ENCODE measurements around the gene TEC. TPM values are rescaled to one million over a fixed set of nuclear protein-coding genes. Genes with fewer than 3 reads are reported as not detected.

TEC gene
- total RNA-seq, 1 experiment from 2014 or later = 4.5 TPM

DNA sequence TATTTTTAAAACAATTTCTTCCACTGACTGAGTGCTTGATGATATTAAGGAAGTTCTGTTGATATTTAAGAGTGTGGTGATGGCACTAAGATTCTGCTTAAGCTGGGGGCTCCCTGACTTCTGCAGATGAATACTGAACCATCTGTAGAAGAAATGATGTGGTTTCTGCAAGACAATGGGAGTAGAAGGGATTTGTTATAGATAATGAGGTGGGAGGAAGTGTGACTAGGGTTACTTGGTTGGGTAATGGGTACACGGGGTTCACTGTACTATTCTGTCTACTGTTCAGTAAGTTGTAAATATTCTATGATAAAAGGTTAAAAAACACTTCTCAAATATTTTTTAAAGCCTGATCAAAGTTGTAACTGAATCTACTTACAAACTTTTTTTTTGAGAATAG lies 74.7 kb downstream of the TEC start:
- no peak overlapping the region for H3K4me2 ChIP-seq (ENCODE audit: low read length)
- no peak overlapping the region for H3K9ac ChIP-seq (ENCODE audit: low read length)
- ChIA-PET RAD21 (ENCODE audit: low non-redundant PET in 1 of 2, low total read pairs in 2 of 2, uncharacterized antibody in 2 of 2, unreplicated experiment in 2 of 2) (no interaction called here), CTCF (no interaction called here), POLR2A (no interaction called here)
- H3K9me3 ChIP-seq (ENCODE audit: control insufficient read depth in 1 of 2, insufficient read depth in 1 of 2, low read depth in 1 of 2, low read length in 2 of 2) = no peaks in the 10 kb centered on the region
- no peaks in the 10 kb centered on the region for H3K27me3 ChIP-seq (ENCODE audit: insufficient read depth, low read length)
- H3K9me2 ChIP-seq (ENCODE audit: insufficient read depth) = no peaks in the 10 kb centered on the region
- no peak overlapping the region for H3K4me3 ChIP-seq (replicated peaks in 1 of 2; ENCODE audit: low read depth in 1 of 2, low read length in 2 of 2)
- H2AFZ ChIP-seq (ENCODE audit: low read depth, low read length, poor library complexity, severe bottlenecking) = no peak overlapping the region
- ATAC-seq = no peak
- TF ChIP-seq CBX3 (IDR thresholded peaks at IDR 0.05; ENCODE audit: low read depth) = no peak
- H3K4me1 ChIP-seq (ENCODE audit: control insufficient read depth in 1 of 2, insufficient read depth in 2 of 2, low read length in 2 of 2) = no peaks in the 10 kb centered on the region; a peak in 1 of 4 replicates
- no peaks in the 10 kb centered on the region for H3K36me3 ChIP-seq (ENCODE audit: control insufficient read depth in 1 of 2, insufficient read depth in 2 of 2, low read length in 2 of 2)
- H3K27ac ChIP-seq (ENCODE audit: low read depth, low read length) = no peak overlapping the region
- DNase-seq (ENCODE audit: low read depth, low spot score) = no peak
- intact Hi-C loops (cut with micrococcal nuclease) = no loop called here
- H4K20me1 ChIP-seq (ENCODE audit: insufficient read depth) = no peaks in the 10 kb centered on the region
- no TSS peak for BruUV-seq (replicated peaks)
- no peaks in the 10 kb centered on the region for H3K79me2 ChIP-seq (ENCODE audit: insufficient read depth, low read length)

DNA sequence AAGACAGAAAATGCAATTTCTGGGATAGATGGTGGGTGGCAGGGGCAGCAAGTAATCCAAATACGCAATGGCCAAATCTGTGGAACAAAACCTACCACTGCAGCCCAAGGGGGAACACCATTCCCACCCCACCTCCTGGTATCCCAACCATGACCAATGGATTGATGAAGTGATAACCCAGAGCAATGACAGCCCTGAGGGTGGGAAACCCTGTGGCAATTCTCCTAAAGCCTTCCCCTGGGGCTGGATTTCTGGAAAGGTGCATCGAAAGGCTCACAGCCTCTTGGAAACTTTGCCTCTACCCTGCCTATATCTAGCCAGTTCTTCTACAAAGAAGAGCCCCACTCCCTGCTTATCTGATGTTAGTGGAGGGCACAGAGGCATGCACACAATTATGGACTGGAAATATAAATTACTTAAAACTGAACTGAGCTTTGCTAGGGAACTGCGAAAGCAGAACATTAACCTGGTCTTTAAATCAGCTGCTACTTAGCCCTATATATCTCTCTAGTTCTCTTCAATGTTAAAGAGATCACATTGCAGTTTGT lies 75.6 kb downstream of the TEC start:
- H3K9me2 ChIP-seq (ENCODE audit: insufficient read depth) = no peaks in the 10 kb centered on the region
- TF ChIP-seq ZNF274 (IDR thresholded peaks at IDR 0.05; ENCODE audit: low read depth, low read length) (no peak), ELF1 (IDR thresholded peaks at IDR 0.05; ENCODE audit: borderline replicate concordance, low read depth) (no peak), JUND (IDR thresholded peaks at IDR 0.05) (no peak), FOSL1 (IDR thresholded peaks at IDR 0.05; ENCODE audit: low read depth) (no peak), CEBPB (IDR thresholded peaks at IDR 0.05; ENCODE audit: low read depth) (no peak), YY1 (IDR thresholded peaks at IDR 0.05; ENCODE audit: extremely low read depth, insufficient replicate concordance, low read depth, low read length) (no peak), POLR2AphosphoS5 (IDR thresholded peaks at IDR 0.05; ENCODE audit: low read depth, low read length) (no peak), POLR2A (IDR thresholded peaks at IDR 0.05; ENCODE audit: borderline replicate concordance, extremely low read depth, insufficient read depth, insufficient read length) (no peak), REST (IDR thresholded peaks at IDR 0.05; ENCODE audit: low read depth) (no peak), SIN3A (IDR thresholded peaks at IDR 0.05; ENCODE audit: low read depth) (no peak)
- TF ChIP-seq, protein P1, sequence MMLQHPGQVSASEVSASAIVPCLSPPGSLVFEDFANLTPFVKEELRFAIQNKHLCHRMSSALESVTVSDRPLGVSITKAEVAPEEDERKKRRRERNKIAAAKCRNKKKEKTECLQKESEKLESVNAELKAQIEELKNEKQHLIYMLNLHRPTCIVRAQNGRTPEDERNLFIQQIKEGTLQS (IDR thresholded peaks at IDR 0.05) = no peak
- TF ChIP-seq, protein P2, sequence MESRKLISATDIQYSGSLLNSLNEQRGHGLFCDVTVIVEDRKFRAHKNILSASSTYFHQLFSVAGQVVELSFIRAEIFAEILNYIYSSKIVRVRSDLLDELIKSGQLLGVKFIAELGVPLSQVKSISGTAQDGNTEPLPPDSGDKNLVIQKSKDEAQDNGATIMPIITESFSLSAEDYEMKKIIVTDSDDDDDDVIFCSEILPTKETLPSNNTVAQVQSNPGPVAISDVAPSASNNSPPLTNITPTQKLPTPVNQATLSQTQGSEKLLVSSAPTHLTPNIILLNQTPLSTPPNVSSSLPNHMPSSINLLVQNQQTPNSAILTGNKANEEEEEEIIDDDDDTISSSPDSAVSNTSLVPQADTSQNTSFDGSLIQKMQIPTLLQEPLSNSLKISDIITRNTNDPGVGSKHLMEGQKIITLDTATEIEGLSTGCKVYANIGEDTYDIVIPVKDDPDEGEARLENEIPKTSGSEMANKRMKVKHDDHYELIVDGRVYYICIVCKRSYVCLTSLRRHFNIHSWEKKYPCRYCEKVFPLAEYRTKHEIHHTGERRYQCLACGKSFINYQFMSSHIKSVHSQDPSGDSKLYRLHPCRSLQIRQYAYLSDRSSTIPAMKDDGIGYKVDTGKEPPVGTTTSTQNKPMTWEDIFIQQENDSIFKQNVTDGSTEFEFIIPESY (IDR thresholded peaks at IDR 0.05; ENCODE audit: extremely low read depth, insufficient replicate concordance, low read length) = no peak

More for the DNA sequence above, 75.6 kb downstream of the TEC start:
- ATAC-seq (no peak), DNase-seq (ENCODE audit: low read depth, low spot score) (no peak)
- no peaks in the 10 kb centered on the region for H3K9me3 ChIP-seq (ENCODE audit: control insufficient read depth in 1 of 2, insufficient read depth in 1 of 2, low read depth in 1 of 2, low read length in 2 of 2)
- no TSS peak for BruUV-seq (replicated peaks)
- H3K4me1 ChIP-seq (ENCODE audit: control insufficient read depth in 1 of 2, insufficient read depth in 2 of 2, low read length in 2 of 2) = no peaks in the 10 kb centered on the region; a peak in 1 of 4 replicates
- no peak overlapping the region for H3K4me3 ChIP-seq (replicated peaks in 1 of 2; ENCODE audit: low read depth in 1 of 2, low read length in 2 of 2)
- H3K9ac ChIP-seq (ENCODE audit: low read length) = no peak overlapping the region
- no peak overlapping the region for H3K27ac ChIP-seq (ENCODE audit: low read depth, low read length)
- POLR2A ChIA-PET = no interaction called here
- H4K20me1 ChIP-seq (ENCODE audit: insufficient read depth) = no peaks in the 10 kb centered on the region
- H2AFZ ChIP-seq (ENCODE audit: low read depth, low read length, poor library complexity, severe bottlenecking) = no peak overlapping the region
- RAD21 ChIA-PET (ENCODE audit: low non-redundant PET in 1 of 2, low total read pairs in 2 of 2, uncharacterized antibody in 2 of 2, unreplicated experiment in 2 of 2) = no interaction called here
- no peaks in the 10 kb centered on the region for H3K79me2 ChIP-seq (ENCODE audit: insufficient read depth, low read length)
- intact Hi-C loops (cut with micrococcal nuclease) = no loop called here
- no peaks in the 10 kb centered on the region for H3K36me3 ChIP-seq (ENCODE audit: control insufficient read depth in 1 of 2, insufficient read depth in 2 of 2, low read length in 2 of 2)
- CTCF ChIA-PET = no interaction called here
- H3K4me2 ChIP-seq (ENCODE audit: low read length) = no peak overlapping the region
- H3K27me3 ChIP-seq (ENCODE audit: insufficient read depth, low read length) = no peaks in the 10 kb centered on the region
